Right ventricle myocardium inferior (tissue), 1 donor: Measurements from ENCODE around the gene RPS6KA1. TPM values are rescaled to one million over a fixed set of nuclear protein-coding genes. Genes with fewer than 3 reads are reported as not detected.
"Not testable (repeated sequence)": the region's sequence is repeated elsewhere in the genome, so short reads cannot be mapped to it uniquely, and the experiment has no call there.

Source experiments
- ATAC-seq: fragments of 200-7000 bp; cut with Tn5 transposase; one replicate; pipeline ENCODE4 v1.9.1; 2020; ENCODE audit warnings: mild to moderate bottlenecking, moderate library complexity
- DNase-seq: peaks from one replicate; pipeline ENCODE4 v3.0.0; 2021; ENCODE audit errors: missing footprints
- intact Hi-C: fragments of 100-400 bp; cut with DNase I; formaldehyde crosslinking; loops from one replicate; pipeline ENCODE4 v1.11.0; 2022
- total RNA-seq: library from RNA; stranded (reverse); fragmentation: NEBNext Ultra II Directional; extraction: Animal tissue kit (Norgen Biotek cat#: 25700); gene quantifications from one replicate; pipeline ENCODE4 v1.2.1, GENCODE V29; 2021
- donor health status: DM: no; HTN: yes; CAD: no; lungs with severe emphysema.

The RPS6KA1 gene
- total RNA-seq, 1 donor from 2014 or later: 6.9 TPM

- ATAC-seq (no peak), DNase-seq (no peak)
- intact Hi-C loops: no loop called here
Observed at GRCh38 chr1:26582053-26582835, 52.7 kb downstream of the RPS6KA1 start.

- intact Hi-C loops: no loop called here
- ATAC-seq (no peak), DNase-seq (peak; percentile 80)
Observed at GRCh38 chr1:26582836-26583460, 53.4 kb downstream of the RPS6KA1 start.

- ATAC-seq (no peak), DNase-seq (no peak)
- intact Hi-C loops: no loop called here
Observed at GRCh38 chr1:26583646-26584485, 54.3 kb downstream of the RPS6KA1 start.

GRCh38 chr1:26584588-26584987 lies 55.0 kb downstream of the RPS6KA1 start:
- ATAC-seq, intact Hi-C loops, DNase-seq: not testable (repeated sequence)

GRCh38 chr1:26585471-26585870 lies 55.9 kb downstream of the RPS6KA1 start:
- intact Hi-C loops: no loop called here
- no peak for DNase-seq
- no peak for ATAC-seq

GRCh38 chr1:26593385-26593784 lies 63.8 kb downstream of the RPS6KA1 start:
- no peak for ATAC-seq
- DNase-seq: no peak
- intact Hi-C loops: no loop called here

GRCh38 chr1:26594593-26594992 lies 65.0 kb downstream of the RPS6KA1 start:
- intact Hi-C loops, DNase-seq, ATAC-seq: not testable (repeated sequence)

GRCh38 chr1:26597629-26598039 lies 68.1 kb downstream of the RPS6KA1 start:
- ATAC-seq: no peak
- intact Hi-C loops: no loop called here
- no peak for DNase-seq

GRCh38 chr1:26598890-26599289 lies 69.3 kb downstream of the RPS6KA1 start:
- intact Hi-C loops: no loop called here
- ATAC-seq: no peak
- DNase-seq: no peak

- DNase-seq (no peak), ATAC-seq (no peak)
- intact Hi-C loops: loop anchor here (1.0 kb wide), 2 partner anchors 75 to 276 kb away; no protein-coding TSS in a partner anchor
Observed at GRCh38 chr1:26602378-26602959, 72.9 kb downstream of the RPS6KA1 start.

- no peak for ATAC-seq
- intact Hi-C loops: loop anchor here (1.0 kb wide), 1 partner anchor 185 kb away; no protein-coding TSS in a partner anchor
- no peak for DNase-seq
Observed at GRCh38 chr1:26603856-26604255, 74.3 kb downstream of the RPS6KA1 start.

GRCh38 chr1:26607186-26607585 lies 77.6 kb downstream of the RPS6KA1 start:
- no peak for ATAC-seq
- intact Hi-C loops: no loop called here
- no peak for DNase-seq

GRCh38 chr1:26608895-26609294 lies 79.3 kb downstream of the RPS6KA1 start:
- DNase-seq: no peak
- ATAC-seq: no peak
- intact Hi-C loops: no loop called here

GRCh38 chr1:26610781-26611180 lies 81.2 kb downstream of the RPS6KA1 start:
- DNase-seq (no peak), ATAC-seq (no peak)
- intact Hi-C loops: no loop called here

GRCh38 chr1:26612627-26613026 lies 83.1 kb downstream of the RPS6KA1 start:
- intact Hi-C loops, ATAC-seq, DNase-seq: not testable (repeated sequence)

GRCh38 chr1:26614655-26615411 lies 85.3 kb downstream of the RPS6KA1 start:
- ATAC-seq (no peak), DNase-seq (no peak)
- intact Hi-C loops: no loop called here

- intact Hi-C loops: no loop called here
- ATAC-seq (no peak), DNase-seq (no peak)
Observed at GRCh38 chr1:26616881-26617280, 87.3 kb downstream of the RPS6KA1 start.

- ATAC-seq (no peak), DNase-seq (no peak)
- intact Hi-C loops: no loop called here
Observed at GRCh38 chr1:26618561-26618960, 89.0 kb downstream of the RPS6KA1 start.
